HAP-1 (cell line): ENCODE measurements around the gene LIPE.

Source experiments
- DNase-seq, 2 experiments: peaks; one replicate each; pipeline ENCODE4 v3.0.0-alpha.2; 2016 to 2020; ENCODE audit warnings: low spot score in 2 of 2
- H3K27me3 ChIP-seq: fragments of 250-450 bp; sonication (Bioruptor Pico); 2 replicates; pipeline ENCODE4 v1.5.1; 2020; ENCODE audit warnings: low read depth, mild to moderate bottlenecking, moderate library complexity
- H3K36me3 ChIP-seq: fragments of 250-450 bp; sonication (Bioruptor Pico); replicated peaks from 2 replicates; pipeline ENCODE4 v1.5.1; 2020; ENCODE audit warnings: mild to moderate bottlenecking
- H3K4me1 ChIP-seq: fragments of 250-450 bp; sonication (Bioruptor Pico); 2 replicates; pipeline ENCODE4 v1.5.1; 2020; ENCODE audit warnings: mild to moderate bottlenecking
- H3K4me3 ChIP-seq: fragments of 250-450 bp; sonication (Bioruptor Pico); 2 replicates; pipeline ENCODE4 v1.5.1; 2020; ENCODE audit warnings: mild to moderate bottlenecking, moderate library complexity
- H3K9me3 ChIP-seq: fragments of 250-450 bp; sonication (Bioruptor Pico); 2 replicates; pipeline ENCODE4 v1.5.1; 2020; ENCODE audit warnings: mild to moderate bottlenecking, moderate library complexity
- in situ Hi-C: fragments of 300-500 bp; cut with MboI; formaldehyde crosslinking; loops from 3 replicates; pipeline ENCODE4 v1.14.3; 2020; ENCODE audit warnings: low sequenced_read_pairs, inconsistent platforms, mixed read lengths

Gene LIPE

DNA sequence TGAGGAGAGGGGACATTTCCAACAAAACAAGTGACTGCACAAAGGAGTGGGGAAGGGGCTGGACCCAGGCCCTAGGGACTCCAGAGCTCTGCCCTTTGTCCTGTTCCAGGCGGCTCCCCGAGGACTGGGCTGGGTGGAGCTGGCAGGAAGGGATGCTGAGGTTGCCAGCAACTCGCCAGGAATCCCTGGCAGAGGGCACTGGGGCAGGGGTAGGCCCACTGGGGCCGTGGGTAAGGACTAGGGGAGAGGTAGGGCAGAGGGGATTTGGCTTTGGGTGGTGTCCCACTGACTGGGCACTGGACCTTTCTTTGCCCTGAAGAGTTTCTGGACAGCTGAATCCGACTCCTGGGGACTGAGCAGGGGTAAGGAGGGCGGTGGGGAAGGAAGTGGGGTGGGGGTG is 7.9 kb downstream of the LIPE start:
- peaks cover 5% of the 10 kb centered on the region; the same call in 1 of the 2 replicates for H3K4me1 ChIP-seq
- in situ Hi-C loops: no loop called here
- H3K9me3 ChIP-seq: no peaks in the 10 kb centered on the region
- H3K27me3 ChIP-seq: no peaks in the 10 kb centered on the region
- H3K36me3 ChIP-seq: no peaks in the 10 kb centered on the region; the same call in 1 of the 2 replicates
- no peak overlapping the region for H3K4me3 ChIP-seq
- no peak for DNase-seq

DNA sequence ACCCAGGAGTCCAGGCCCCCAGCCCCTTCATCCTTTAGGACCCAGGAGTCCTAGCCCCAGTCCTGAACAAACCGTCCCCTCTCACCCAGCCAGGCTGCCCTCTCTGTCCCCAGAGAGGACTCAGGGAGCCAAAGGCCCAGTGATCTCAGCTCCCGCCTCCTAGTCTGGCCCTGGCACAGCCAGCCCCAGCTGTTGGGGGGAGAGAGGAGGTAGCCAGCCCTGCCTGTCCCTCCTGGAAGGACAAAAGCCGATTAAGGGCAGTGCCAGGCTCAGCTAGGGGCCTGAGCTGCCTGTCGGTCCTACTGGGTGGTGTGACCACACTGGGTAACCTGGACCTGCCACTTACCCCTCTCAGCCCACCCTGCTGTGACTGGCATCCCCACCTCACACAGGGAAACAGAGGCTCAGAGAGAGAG is 14.5 kb downstream of the LIPE start:
- in situ Hi-C loops: no loop called here
- no peak for DNase-seq
- no peaks in the 10 kb centered on the region for H3K4me1 ChIP-seq

DNA sequence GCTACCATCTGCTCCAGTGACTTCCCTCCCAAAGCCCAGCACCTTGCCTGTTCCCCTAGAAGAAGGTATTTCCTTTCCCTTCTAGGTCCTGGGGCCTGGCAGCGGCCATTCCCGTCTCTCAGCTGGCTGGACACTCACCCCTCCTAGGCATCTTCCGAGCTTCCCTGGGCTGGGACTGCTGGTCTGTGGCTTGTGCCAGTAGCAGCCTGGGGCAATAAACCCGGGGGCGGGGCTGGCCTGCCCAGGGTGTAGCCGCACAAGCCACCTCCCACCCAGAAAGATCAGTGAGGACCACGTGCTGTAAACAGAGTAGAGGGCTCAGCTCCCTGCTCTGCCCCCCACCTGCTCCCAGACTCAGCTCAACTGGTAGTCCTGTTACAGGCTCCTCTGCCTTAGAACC is 15.0 kb downstream of the LIPE start:
- H3K4me1 ChIP-seq: no peaks in the 10 kb centered on the region
- no peak overlapping the region for H3K4me3 ChIP-seq
- H3K27me3 ChIP-seq: no peaks in the 10 kb centered on the region
- no peaks in the 10 kb centered on the region for H3K9me3 ChIP-seq
- in situ Hi-C loops: no loop called here
- DNase-seq: peak in 1 of 2 experiments; percentile 70
- no peaks in the 10 kb centered on the region; the same call in none of the 2 replicates for H3K36me3 ChIP-seq

More for the DNA sequence above, 14.5 kb downstream of the LIPE start:
- H3K36me3 ChIP-seq: no peaks in the 10 kb centered on the region; the same call in none of the 2 replicates
- no peak overlapping the region for H3K4me3 ChIP-seq
- H3K27me3 ChIP-seq: no peaks in the 10 kb centered on the region
- H3K9me3 ChIP-seq: no peaks in the 10 kb centered on the region

DNA sequence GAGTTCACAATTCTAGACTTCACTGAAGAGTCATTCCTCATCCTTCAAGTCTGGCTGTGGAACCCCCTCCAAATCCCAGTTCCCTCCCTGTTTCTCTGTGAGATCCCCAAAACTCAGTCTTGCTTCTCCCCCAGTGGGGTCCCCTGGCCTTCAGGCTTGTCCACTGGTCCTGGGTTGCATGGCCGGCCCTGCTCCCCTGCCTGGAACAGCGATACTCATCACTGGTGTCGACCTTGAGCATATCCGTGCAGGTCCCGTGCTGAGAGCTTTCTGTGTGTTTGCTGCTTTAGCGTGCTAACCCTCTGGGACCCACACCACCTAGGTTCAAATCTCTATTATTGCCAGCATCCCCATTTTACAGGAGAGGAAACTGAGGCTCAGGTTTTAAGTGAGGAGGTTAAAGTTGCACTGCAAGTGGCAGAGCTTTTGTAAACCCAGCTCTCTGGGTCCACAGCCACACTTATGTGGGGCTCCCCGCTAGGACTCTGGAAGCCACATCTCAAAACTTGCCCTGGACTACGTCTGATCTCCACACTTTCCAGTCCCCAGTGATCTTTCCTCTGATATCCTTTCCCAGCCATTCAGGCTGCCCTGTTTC is 15.5 kb downstream of the LIPE start:
- Histone ChIP-seq H3K27me3 (no peaks in the 10 kb centered on the region), H3K4me3 (no peak overlapping the region), H3K9me3 (no peaks in the 10 kb centered on the region), H3K36me3 (no peaks in the 10 kb centered on the region; the same call in none of the 2 replicates), H3K4me1 (no peaks in the 10 kb centered on the region)
- in situ Hi-C loops: no loop called here
- DNase-seq: no peak

DNA sequence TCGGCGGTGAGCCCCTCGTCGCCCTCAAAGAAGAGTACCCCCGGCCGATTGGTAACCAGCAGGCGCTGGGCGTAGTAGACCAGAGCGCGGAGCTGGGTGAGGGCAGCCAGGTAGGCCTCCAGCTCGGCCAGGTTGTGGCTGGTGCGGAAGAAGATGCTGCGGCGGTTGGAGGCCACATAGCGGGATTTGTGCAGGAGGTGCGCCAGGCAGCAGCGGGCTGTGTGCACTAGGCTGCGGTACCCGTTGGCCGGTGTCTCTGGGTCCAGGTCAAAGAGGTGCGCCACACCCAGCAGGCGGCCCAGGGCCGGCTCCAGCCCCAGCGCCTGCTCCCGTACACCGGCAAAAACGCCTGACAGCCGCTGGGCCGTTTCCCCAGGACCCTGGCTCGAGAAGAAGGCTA is 16.8 kb downstream of the LIPE start:
- in situ Hi-C loops: no loop called here
- no peak for DNase-seq
- Histone ChIP-seq H3K4me1 (no peaks in the 10 kb centered on the region), H3K9me3 (no peaks in the 10 kb centered on the region), H3K27me3 (no peaks in the 10 kb centered on the region), H3K36me3 (no peaks in the 10 kb centered on the region; the same call in none of the 2 replicates), H3K4me3 (no peak overlapping the region)

DNA sequence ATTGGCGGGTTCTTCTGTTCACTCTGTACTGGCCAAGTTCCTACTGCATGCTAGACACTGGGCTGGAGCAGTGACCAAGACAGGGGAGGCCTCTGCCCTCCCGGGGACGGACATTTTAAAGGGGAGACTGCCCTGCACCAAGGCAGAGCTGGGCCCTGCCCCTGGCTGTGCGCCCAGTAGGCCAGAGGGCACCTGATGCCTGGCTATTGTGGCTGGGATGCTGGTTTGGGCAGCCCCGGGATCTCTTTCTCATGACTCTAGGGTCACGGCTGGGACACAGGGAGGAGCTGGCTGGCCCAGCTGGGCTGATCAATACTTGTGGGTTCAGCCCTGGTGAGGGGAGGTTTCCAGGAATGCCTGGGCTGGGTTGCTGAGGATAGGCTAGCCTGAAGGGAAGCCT is 17.7 kb downstream of the LIPE start:
- Histone ChIP-seq H3K4me3 (no peak overlapping the region), H3K4me1 (no peaks in the 10 kb centered on the region), H3K9me3 (no peaks in the 10 kb centered on the region), H3K36me3 (peaks cover 8% of the 10 kb centered on the region), H3K27me3 (no peaks in the 10 kb centered on the region)
- in situ Hi-C loops: loop anchor here (10.0 kb wide), 1 partner anchor 305 kb away; no protein-coding TSS in a partner anchor
- no peak for DNase-seq

DNA sequence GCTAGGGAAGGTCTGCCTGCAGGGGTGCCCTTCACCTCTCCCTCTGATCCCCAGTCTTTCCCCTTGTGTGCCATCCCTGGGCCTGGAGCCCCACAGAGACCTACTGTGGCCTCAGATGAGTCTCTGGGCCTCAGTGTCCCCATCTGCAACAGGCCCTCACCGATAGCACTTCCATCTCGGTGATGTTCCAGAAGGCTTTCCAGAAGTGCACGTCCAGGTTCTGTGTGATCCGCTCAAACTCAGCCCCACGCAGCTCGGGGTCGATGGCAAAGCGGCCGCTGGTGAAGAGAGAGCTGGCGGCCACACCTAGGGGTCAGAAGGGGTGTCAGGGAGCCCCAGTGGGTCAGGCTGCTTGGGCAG is 19.4 kb downstream of the LIPE start:
- DNase-seq: no peak
- no peaks in the 10 kb centered on the region for H3K27me3 ChIP-seq
- peaks cover 10% of the 10 kb centered on the region for H3K36me3 ChIP-seq
- in situ Hi-C loops: loop anchor here (10.0 kb wide), 1 partner anchor 303 kb away; no protein-coding TSS in a partner anchor
- no peaks in the 10 kb centered on the region for H3K4me1 ChIP-seq
- no peaks in the 10 kb centered on the region for H3K9me3 ChIP-seq
- H3K4me3 ChIP-seq: no peak overlapping the region

DNA sequence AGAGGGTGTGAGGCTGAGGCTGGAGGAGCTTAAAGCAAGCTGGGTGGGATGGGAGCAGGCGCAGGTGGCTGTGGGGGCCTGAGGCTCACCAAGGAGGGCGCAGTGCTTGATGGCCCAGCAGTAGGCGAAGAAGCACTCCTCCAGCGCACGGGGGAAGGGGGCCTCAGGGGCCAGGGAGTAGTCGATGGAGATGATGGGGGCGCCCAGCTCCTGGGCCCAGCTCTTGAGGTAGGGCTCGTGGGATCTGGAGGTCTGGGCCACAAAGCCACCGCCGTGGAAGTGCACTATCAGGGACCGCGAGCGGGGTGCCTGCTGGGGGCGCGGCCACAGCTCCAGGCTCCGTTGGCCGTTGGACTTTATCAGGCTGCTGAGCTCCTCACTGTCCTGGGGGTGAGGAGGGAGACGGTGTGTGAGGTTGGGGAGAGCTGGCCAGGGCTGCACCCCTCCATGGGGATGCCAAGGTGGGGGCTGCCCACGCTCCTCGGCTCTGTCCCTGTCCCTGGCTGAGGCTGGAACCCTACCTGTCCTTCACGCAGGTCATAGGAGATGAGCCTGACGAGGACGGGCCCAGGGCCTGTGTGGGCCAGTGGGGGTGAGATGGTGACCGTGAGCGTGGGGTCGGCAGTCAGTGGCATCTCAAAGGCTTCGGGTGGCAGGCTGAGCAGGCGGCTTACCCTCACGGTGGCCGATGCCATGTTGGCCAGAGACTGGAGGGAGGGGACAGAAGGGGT is 19.9 kb downstream of the LIPE start:
- no peaks in the 10 kb centered on the region for H3K27me3 ChIP-seq
- no peaks in the 10 kb centered on the region for H3K9me3 ChIP-seq
- peaks cover 10% of the 10 kb centered on the region for H3K36me3 ChIP-seq
- in situ Hi-C loops: loop anchor here (10.0 kb wide), 1 partner anchor 302 kb away; no protein-coding TSS in a partner anchor
- H3K4me3 ChIP-seq: no peak overlapping the region
- no peaks in the 10 kb centered on the region for H3K4me1 ChIP-seq
- DNase-seq: no peak

DNA sequence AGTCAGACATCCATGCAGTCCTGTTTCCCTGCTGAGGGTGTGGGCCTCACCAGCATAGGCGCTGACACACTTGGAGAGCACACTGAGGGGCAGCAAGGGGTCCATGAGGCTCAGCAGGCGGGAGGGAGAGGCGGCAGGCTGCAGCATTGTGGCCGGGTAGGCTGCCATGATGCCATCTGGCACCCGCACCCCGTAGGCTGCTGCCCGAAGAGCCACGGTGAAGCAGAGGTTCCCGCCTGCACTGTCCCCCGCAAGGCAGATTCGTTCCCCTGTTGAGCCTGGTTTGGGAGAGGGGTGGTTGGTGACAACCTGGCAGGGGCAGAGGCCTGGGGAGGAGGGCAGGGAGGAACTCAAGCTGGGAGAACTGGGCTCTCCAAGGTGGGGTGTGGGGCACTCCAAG is 21.1 kb downstream of the LIPE start:
- Histone ChIP-seq H3K4me3 (no peak overlapping the region), H3K4me1 (no peaks in the 10 kb centered on the region), H3K9me3 (no peaks in the 10 kb centered on the region), H3K27me3 (no peaks in the 10 kb centered on the region), H3K36me3 (peaks cover 10% of the 10 kb centered on the region)
- in situ Hi-C loops: loop anchor here (10.0 kb wide), 1 partner anchor 301 kb away; no protein-coding TSS in a partner anchor
- DNase-seq: no peak

DNA sequence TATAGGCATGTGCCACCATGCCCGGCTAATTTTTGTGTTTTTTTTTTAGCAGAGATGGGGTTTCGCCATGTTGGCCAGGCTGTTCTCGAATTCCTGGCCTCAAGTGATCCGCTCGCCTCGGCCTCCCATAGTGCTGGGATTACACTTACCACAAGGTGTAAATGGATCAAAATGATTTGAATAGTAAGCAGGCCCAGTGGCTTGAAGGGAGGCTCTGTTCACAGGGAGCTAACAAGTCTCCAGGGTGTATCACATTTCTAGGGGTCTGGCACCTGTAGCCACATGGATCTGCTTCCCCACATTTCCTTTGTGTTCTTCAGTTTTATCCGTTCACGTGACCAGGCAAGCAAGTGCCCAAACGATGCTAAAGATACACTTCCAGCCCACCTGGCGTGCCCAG is 23.6 kb downstream of the LIPE start:
- H3K36me3 ChIP-seq: peaks cover 10% of the 10 kb centered on the region
- in situ Hi-C loops: loop anchor here (10.0 kb wide), 1 partner anchor 299 kb away; no protein-coding TSS in a partner anchor

DNA sequence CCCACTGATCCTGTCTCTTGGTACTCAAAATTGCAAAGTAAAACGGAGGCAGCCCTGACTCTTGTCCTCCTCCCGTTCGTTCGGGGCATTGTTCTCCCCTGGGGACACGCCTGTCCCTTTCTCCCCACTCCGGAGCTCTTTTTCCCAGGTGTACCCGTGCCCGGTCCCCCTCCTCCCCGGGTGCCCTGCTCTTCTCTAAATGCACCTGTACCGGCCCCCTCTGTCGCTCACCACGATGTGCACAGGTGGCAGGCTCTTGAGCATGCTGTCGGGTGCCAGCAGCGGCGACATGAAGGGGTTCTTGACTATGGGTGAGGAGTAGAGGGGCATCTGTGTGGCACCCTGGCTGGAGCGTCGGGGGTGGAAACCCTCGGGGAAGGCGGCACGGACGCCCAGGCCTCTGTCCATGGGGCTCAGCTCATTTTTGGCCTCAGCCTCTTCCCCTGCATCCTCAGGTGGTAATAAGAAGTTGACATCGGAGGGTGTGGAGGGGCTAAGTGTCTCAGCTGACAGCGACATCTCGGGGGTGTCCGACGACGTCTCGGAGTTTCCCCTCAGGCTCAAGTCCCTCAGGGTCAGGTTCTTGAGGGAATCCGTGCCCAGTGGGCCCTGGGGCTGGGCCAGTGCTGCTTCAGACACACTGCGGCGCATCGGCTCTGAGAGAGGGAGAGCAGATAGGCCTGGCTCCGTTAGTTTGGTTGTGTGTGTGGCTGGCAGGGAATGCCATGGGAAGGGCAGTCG is 24.6 kb downstream of the LIPE start:
- no peaks in the 10 kb centered on the region for H3K27me3 ChIP-seq
- no peak for DNase-seq
- no peaks in the 10 kb centered on the region for H3K9me3 ChIP-seq
- H3K4me3 ChIP-seq: no peak overlapping the region
- H3K4me1 ChIP-seq: peaks cover 3% of the 10 kb centered on the region; the same call in 1 of the 2 replicates
- in situ Hi-C loops: loop anchor here (10.0 kb wide), 1 partner anchor 298 kb away; no protein-coding TSS in a partner anchor
- H3K36me3 ChIP-seq: peaks cover 10% of the 10 kb centered on the region

More for the DNA sequence above, 23.6 kb downstream of the LIPE start:
- Histone ChIP-seq H3K9me3 (no peaks in the 10 kb centered on the region), H3K4me3 (no peak overlapping the region), H3K27me3 (no peaks in the 10 kb centered on the region), H3K4me1 (no peaks in the 10 kb centered on the region)
- DNase-seq: no peak

DNA sequence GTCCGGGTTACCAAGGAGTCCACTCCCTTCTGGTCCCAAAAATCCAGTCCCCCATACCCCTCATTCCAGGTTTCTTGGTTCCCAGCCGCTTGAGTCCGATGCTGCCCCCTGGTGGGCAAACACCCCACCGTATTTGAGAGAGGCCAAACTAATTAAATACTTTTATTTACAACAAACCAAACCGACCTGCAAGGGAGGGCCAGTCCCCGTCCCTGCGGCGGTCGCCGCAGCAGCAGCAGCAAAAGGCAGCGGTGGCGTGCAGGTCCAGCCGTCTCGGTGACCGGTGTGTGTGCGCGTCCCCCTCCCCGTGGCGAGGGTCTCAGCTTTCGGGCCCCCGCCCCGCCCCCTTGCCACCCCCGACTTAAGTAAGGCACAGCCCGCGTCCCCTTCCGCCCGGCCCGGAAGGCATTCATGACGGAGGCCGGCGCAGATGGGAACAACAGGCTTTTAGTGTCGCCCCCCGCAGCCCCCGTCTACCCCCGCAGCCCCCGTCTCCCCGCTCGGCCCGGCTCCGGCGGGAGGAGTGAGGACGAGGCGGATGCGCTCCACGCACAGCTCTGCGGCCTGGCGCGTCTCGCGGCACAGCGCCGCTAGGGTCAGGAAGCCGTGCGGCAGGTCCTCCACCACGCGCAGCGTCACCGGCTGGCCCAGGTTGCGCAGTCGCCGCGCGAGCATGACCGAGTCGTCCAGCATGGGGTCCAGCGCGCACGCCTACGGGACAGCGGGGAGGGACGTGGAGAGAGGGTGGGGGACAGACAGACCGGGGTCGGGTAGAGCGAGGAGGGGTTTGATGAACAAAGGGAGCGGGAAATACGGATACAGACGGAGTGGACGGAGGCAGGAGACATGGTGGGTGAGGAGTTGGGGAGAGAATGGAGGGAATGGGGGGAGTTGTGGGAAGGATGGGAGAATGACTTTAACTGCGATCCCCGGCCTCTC is 25.6 kb downstream of the LIPE start:
- Histone ChIP-seq H3K36me3 (peaks cover 10% of the 10 kb centered on the region), H3K4me3 (no peak overlapping the region), H3K9me3 (no peaks in the 10 kb centered on the region; the same call in 1 of the 2 replicates), H3K4me1 (peaks cover 3% of the 10 kb centered on the region; the same call in 1 of the 2 replicates), H3K27me3 (no peaks in the 10 kb centered on the region)
- in situ Hi-C loops: loop anchor here (10.0 kb wide), 1 partner anchor 297 kb away; no protein-coding TSS in a partner anchor
- DNase-seq: peak; percentile 60 to 90

DNA sequence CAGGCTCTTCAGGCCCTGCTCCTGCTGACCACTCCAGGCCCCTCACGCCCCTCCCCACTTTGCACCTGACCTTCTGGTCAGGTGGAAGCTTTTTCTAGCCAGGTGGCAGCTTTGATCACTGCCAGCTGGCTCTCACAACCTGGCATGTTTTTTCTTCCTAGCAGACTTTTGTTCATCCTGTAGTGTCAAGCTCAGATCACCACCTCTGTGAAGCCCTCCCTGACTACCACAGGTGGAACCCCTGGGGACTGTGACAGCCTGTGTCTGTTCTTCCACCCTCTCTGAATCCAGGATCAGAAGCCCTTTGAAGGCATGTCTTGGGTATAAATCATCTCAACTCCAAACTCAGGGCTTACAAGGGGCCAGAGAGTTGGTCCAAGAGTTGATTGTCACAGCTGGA is 26.8 kb downstream of the LIPE start:
- DNase-seq: no peak
- in situ Hi-C loops: loop anchor here (10.0 kb wide), 1 partner anchor 296 kb away; no protein-coding TSS in a partner anchor
- H3K4me3 ChIP-seq: no peak overlapping the region
- H3K36me3 ChIP-seq: peaks cover 10% of the 10 kb centered on the region
- H3K9me3 ChIP-seq: no peaks in the 10 kb centered on the region; the same call in 1 of the 2 replicates
- H3K4me1 ChIP-seq: peaks cover 7% of the 10 kb centered on the region
- H3K27me3 ChIP-seq: no peaks in the 10 kb centered on the region
